A549 (cell line): Measurements from ENCODE around the gene CASP7. TPM values are rescaled to one million over a fixed set of nuclear protein-coding genes. Genes with fewer than 3 reads are reported as not detected.
"Not testable (repeated sequence)": the region's sequence is repeated elsewhere in the genome, so short reads cannot be mapped to it uniquely, and the experiment has no call there.

ENCODE experiments used
- ATAC-seq, 2 experiments: fragments of 200-7000 bp in 1 of 2; fragments of >200 bp in 1 of 2; cut with Nextera tagmentation in 1 of 2; cut with Tn5 transposase in 1 of 2; 3 replicates each; pipeline versions ENCODE4 v1.8.0 to v1.9.1; 2018 to 2020; ENCODE audit warnings: mild to moderate bottlenecking in 1 of 2, moderate library complexity in 1 of 2
- CTCF ChIA-PET: fragments of 300-600 bp; sonication (Branson Sonifier 250); formaldehyde crosslinking; extraction: SDS; loops from one replicate; lab custom pipeline; 2021; ENCODE audit warnings: antibody characterized with exemption, inconsistent platforms; lab: Yijun Ruan, JAX
- POLR2A ChIA-PET: fragments of 350-600 bp; formaldehyde crosslinking; extraction: SDS; loops from one replicate; lab custom pipeline; 2021; ENCODE audit warnings: antibody characterized with exemption, inconsistent platforms; lab: Yijun Ruan, JAX
- DNase-seq, 2 experiments: peaks; one replicate each; pipeline versions ENCODE4 v3.0.0 to v3.0.0-alpha.2; 2011 to 2016; ENCODE audit warnings: low read depth in 1 of 2, low spot score in 1 of 2
- FAIRE-seq: peaks from 2 replicates; lab custom pipeline; 2011; peaks lifted over from hg19 to GRCh38; lab: Jason Lieb, UNC
- H3K27ac ChIP-seq, 2 experiments: fragments of >200 bp; sonication (Bioruptor Twin); formaldehyde crosslinking; 3 replicates each; pipeline ENCODE4 v1.5.1; 2016 to 2017
- H3K4me1 ChIP-seq: fragments of >200 bp; sonication (Bioruptor Twin); formaldehyde crosslinking; 3 replicates; pipeline ENCODE4 v1.6.1; 2016
- H3K4me2 ChIP-seq: fragments of >200 bp; sonication (Bioruptor Twin); formaldehyde crosslinking; 3 replicates; pipeline ENCODE4 v1.6.1; 2016
- H3K4me3 ChIP-seq: fragments of >200 bp; sonication (Bioruptor Twin); formaldehyde crosslinking; 3 replicates; pipeline ENCODE4 v1.5.1; 2016
- H3K9me3 ChIP-seq: fragments of >200 bp; sonication (Bioruptor Twin); formaldehyde crosslinking; 3 replicates; pipeline ENCODE4 v1.6.1; 2016
- ATOH8 ChIP-seq: fragments of 250-450 bp; sonication (Bioruptor Pico); IDR thresholded peaks from 2 replicates; pipeline ENCODE4 v1.5.0; 2020; ENCODE audit warnings: low read depth, mild to moderate bottlenecking, moderate library complexity
- BCL3 ChIP-seq: fragments of >200 bp; sonication (Bioruptor Twin); formaldehyde crosslinking; IDR thresholded peaks from 3 replicates; pipeline ENCODE4 v1.6.1; 2016
- BHLHE40 ChIP-seq: IDR thresholded peaks from 2 replicates; pipeline ENCODE4 v1.6.1; 2012; ENCODE audit warnings: low read depth, low read length, inconsistent platforms
- CEBPB ChIP-seq, 2 experiments: fragments of >200 bp in 1 of 2; sonication (Bioruptor Twin) in 1 of 2; formaldehyde crosslinking in 1 of 2; IDR thresholded peaks; 2 replicates each; pipeline ENCODE4 v1.6.1; 2012 to 2016
- CHD2 ChIP-seq: fragments of 150-350 bp; IDR thresholded peaks from 2 replicates; pipeline ENCODE4 v1.6.1; 2014; ENCODE audit warnings: low read length; ENCODE audit not compliant: partially characterized antibody
- CTCF ChIP-seq: fragments of >200 bp; sonication (Bioruptor Twin); formaldehyde crosslinking; IDR thresholded peaks from 3 replicates; pipeline ENCODE4 v1.5.1; 2016
- EHMT2 ChIP-seq: fragments of 200-600 bp; sonication (generic); IDR thresholded peaks from 2 replicates; pipeline ENCODE4 v1.6.1; 2016; ENCODE audit warnings: antibody characterized with exemption, low read depth, mild to moderate bottlenecking, moderate library complexity
- ELK1 ChIP-seq: fragments of 150-350 bp; IDR thresholded peaks from 2 replicates; pipeline ENCODE4 v1.6.1; 2014; ENCODE audit warnings: low read depth, mild to moderate bottlenecking, low read length
- EP300 ChIP-seq, 2 experiments: fragments of >200 bp; sonication (Bioruptor Twin); formaldehyde crosslinking; IDR thresholded peaks; 2 replicates in 1 of 2; 3 replicates in 1 of 2; pipeline ENCODE4 v1.6.1; 2016 to 2017
- FOSB ChIP-seq: fragments of 250-450 bp; sonication (Bioruptor Pico); IDR thresholded peaks from 2 replicates; pipeline ENCODE4 v1.5.0; 2020; ENCODE audit warnings: mild to moderate bottlenecking, moderate library complexity
- GATA3 ChIP-seq: IDR thresholded peaks from 2 replicates; pipeline ENCODE4 v1.6.1; 2012; ENCODE audit warnings: borderline replicate concordance
- HEYL ChIP-seq: fragments of 250-450 bp; sonication (Bioruptor Pico); IDR thresholded peaks from 2 replicates; pipeline ENCODE4 v1.8.0; 2021; ENCODE audit warnings: mild to moderate bottlenecking, moderate library complexity
- JUN ChIP-seq, 2 experiments: fragments of >200 bp; sonication (Bioruptor Twin); formaldehyde crosslinking; IDR thresholded peaks; 2 replicates in 1 of 2; 3 replicates in 1 of 2; pipeline ENCODE4 v1.6.1; 2016 to 2017
- KDM1A ChIP-seq: fragments of 200-600 bp; sonication (generic); IDR thresholded peaks from 2 replicates; pipeline ENCODE4 v1.6.1; 2016; ENCODE audit warnings: low read depth, mild to moderate bottlenecking
- MAFK ChIP-seq: fragments of 450-650 bp; IDR thresholded peaks from 2 replicates; pipeline ENCODE4 v1.6.1; 2014; ENCODE audit not compliant: partially characterized antibody
- TP53 ChIP-seq: fragments of 250-450 bp; sonication (Bioruptor Pico); IDR thresholded peaks from 2 replicates; pipeline ENCODE4 v1.5.0; 2021; ENCODE audit warnings: mild to moderate bottlenecking, moderate library complexity
- ZC3H11A ChIP-seq: fragments of 450-650 bp; IDR thresholded peaks from 2 replicates; pipeline ENCODE4 v1.6.1; 2014; ENCODE audit warnings: antibody characterized with exemption, mild to moderate bottlenecking
- WGBS: methylation state at CpG from one replicate; pipeline ENCODE4 v1.1.6; 2017; ENCODE audit errors: missing lambda C conversion rate; 5-methylcytosine and 5-hydroxymethylcytosine counted together
- polyA plus RNA-seq, 4 experiments: library from polyadenylated mRNA; depleted of rRNA in 3 of 4; stranded (reverse); fragments of >200 nt; fragmentation: RNase III in 1 of 4; extraction: RNeasy Plus Mini Kit Qiagen cat#74134 plus additional on column Dnase treatment in 1 of 4; gene quantifications; 2 replicates in 3 of 4; 3 replicates in 1 of 4; pipeline ENCODE4 v1.2.3, GENCODE V29; 2011 to 2017

The CASP7 gene
- polyA plus RNA-seq, 2 of the 4 experiments (the other 2 are of a cell fraction), result 22.6 to 29.7 TPM

- Histone ChIP-seq H3K4me2 (no peak overlapping the region), H3K4me1 (no peaks in the 10 kb centered on the region), H3K9me3 (no peaks in the 10 kb centered on the region), H3K27ac (no peak overlapping the region), H3K4me3 (no peak overlapping the region)
- no peak for DNase-seq
- ChIA-PET POLR2A (no interaction called here), CTCF (interaction anchor here (1.3 to 1.5 kb wide), 2 partner anchors 12 to 35 kb away, joined by 3 to 5 read pairs; partner anchors contain the start of gene NRAP)
- 4% methylated on average over 1 of the region's 1 CpG for WGBS
- ATAC-seq, result no peak
- no peak for FAIRE-seq
- no peak for TF ChIP-seq EP300 (IDR thresholded peaks at IDR 0.05)
- TF ChIP-seq EHMT2, result no peak
- no peak for TF ChIP-seq MAFK
- TF ChIP-seq CTCF, result no peak
- no peak for TF ChIP-seq KDM1A
- TF ChIP-seq FOSB, result no peak
- TF ChIP-seq BHLHE40, result no peak
- no peak for TF ChIP-seq ATOH8 (CRISPR knock-in tag)
Observed at GRCh38 chr10:113651898-113652297, 27.8 kb upstream of the CASP7 start.

GRCh38 chr10:113652456-113652855, 27.3 kb upstream of the CASP7 start:
- H3K4me1 ChIP-seq, POLR2A ChIA-PET, DNase-seq, FAIRE-seq, H3K27ac ChIP-seq, ATAC-seq, H3K9me3 ChIP-seq, H3K4me2 ChIP-seq, H3K4me3 ChIP-seq: not testable (repeated sequence)
- 34% methylated on average over 3 of the region's 3 CpGs for WGBS
- CTCF ChIA-PET, result interaction anchor here (1.5 kb wide), 2 partner anchors 12 to 27 kb away, joined by 3 read pairs; partner anchors contain the start of gene NRAP

GRCh38 chr10:113656896-113657295, 22.8 kb upstream of the CASP7 start:
- Histone ChIP-seq H3K4me3 (no peak overlapping the region), H3K4me2 (no peak overlapping the region), H3K9me3 (no peaks in the 10 kb centered on the region), H3K4me1 (no peaks in the 10 kb centered on the region), H3K27ac (no peak overlapping the region)
- no peak for FAIRE-seq
- no peak for ATAC-seq
- DNase-seq, result no peak
- TF ChIP-seq FOSB (no peak), BCL3 (no peak), ELK1 (no peak), ZC3H11A (no peak), GATA3 (no peak), CEBPB (IDR thresholded peaks at IDR 0.05) (no peak), HEYL (no peak), CHD2 (no peak), CTCF (no peak), TP53 (CRISPR knock-in tag) (no peak), JUN (IDR thresholded peaks at IDR 0.05) (no peak)
- WGBS, result 9% methylated on average over 2 of the region's 2 CpGs
- ChIA-PET POLR2A (no interaction called here), CTCF (interaction anchor here (1.1 to 1.6 kb wide), 3 partner anchors 8 to 22 kb away, joined by 3 to 4 read pairs (median 4); partner anchors contain the start of gene CASP7)
